Measurements from ENCODE around the gene FMO5.
"Not testable (repeated sequence)": the region's sequence is repeated elsewhere in the genome, so short reads cannot be mapped to it uniquely, and the experiment has no call there.

Gene FMO5

GRCh38 chr1:147209825-147210821 lies 15.0 kb downstream of the FMO5 start:
- in situ Hi-C loops (cut with MboI; ENCODE audit: low sequenced_read_pairs): no loop called here

- in situ Hi-C loops (cut with MboI; ENCODE audit: low sequenced_read_pairs): no loop called here
Measured at GRCh38 chr1:147208619-147209018, 16.5 kb downstream of the FMO5 start.

GRCh38 chr1:147207192-147207591 lies 17.9 kb downstream of the FMO5 start:
- in situ Hi-C loops (cut with MboI; ENCODE audit: low sequenced_read_pairs): no loop called here

- in situ Hi-C loops (cut with MboI; ENCODE audit: low sequenced_read_pairs): no loop called here
Measured at GRCh38 chr1:147204080-147204479, 21.1 kb downstream of the FMO5 start.

GRCh38 chr1:147202576-147202975 lies 22.6 kb downstream of the FMO5 start:
- in situ Hi-C loops (cut with MboI; ENCODE audit: low sequenced_read_pairs): no loop called here

GRCh38 chr1:147201786-147202185 lies 23.4 kb downstream of the FMO5 start:
- in situ Hi-C loops (cut with MboI; ENCODE audit: low sequenced_read_pairs): no loop called here

- in situ Hi-C loops (cut with MboI; ENCODE audit: low sequenced_read_pairs): no loop called here
Measured at GRCh38 chr1:147201276-147201675, 23.9 kb downstream of the FMO5 start.

GRCh38 chr1:147197324-147197723 lies 27.8 kb downstream of the FMO5 start:
- in situ Hi-C loops (cut with MboI; ENCODE audit: low sequenced_read_pairs): not testable (repeated sequence)

- in situ Hi-C loops (cut with MboI; ENCODE audit: low sequenced_read_pairs): no loop called here
Measured at GRCh38 chr1:147189514-147189913, 35.6 kb downstream of the FMO5 start.

- in situ Hi-C loops (cut with MboI; ENCODE audit: low sequenced_read_pairs): no loop called here
Measured at GRCh38 chr1:147185432-147185831, 39.7 kb downstream of the FMO5 start.

- in situ Hi-C loops (cut with MboI; ENCODE audit: low sequenced_read_pairs): loop anchor here (10.0 kb wide), 1 partner anchor 67 kb away; the partner anchor contains the start of gene CHD1L
Measured at GRCh38 chr1:147177611-147178380, 47.3 kb downstream of the FMO5 start.

- in situ Hi-C loops (cut with MboI; ENCODE audit: low sequenced_read_pairs): loop anchor here (10.0 kb wide), 1 partner anchor 72 kb away; the partner anchor contains the start of gene CHD1L
Measured at GRCh38 chr1:147172168-147173016, 52.7 kb downstream of the FMO5 start, which contains the start of gene PRKAB2. TSS of gene PRKAB2 (minus strand) at chr1:147172470. CDS start at chr1:147172144, 326 bp downstream.

GRCh38 chr1:147171399-147172167 lies 53.6 kb downstream of the FMO5 start:
- in situ Hi-C loops (cut with MboI; ENCODE audit: low sequenced_read_pairs): loop anchor here (10.0 kb wide), 1 partner anchor 73 kb away; the partner anchor contains the start of gene CHD1L

- in situ Hi-C loops (cut with MboI; ENCODE audit: low sequenced_read_pairs): loop anchor here (10.0 kb wide), 1 partner anchor 75 kb away; the partner anchor contains the start of gene CHD1L
Measured at GRCh38 chr1:147169840-147170674, 55.1 kb downstream of the FMO5 start.

- in situ Hi-C loops (cut with MboI; ENCODE audit: low sequenced_read_pairs): no loop called here
Measured at GRCh38 chr1:147169171-147169570, 56.0 kb downstream of the FMO5 start.

- in situ Hi-C loops (cut with MboI; ENCODE audit: low sequenced_read_pairs): no loop called here
Measured at GRCh38 chr1:147168626-147169058, 56.5 kb downstream of the FMO5 start.

- in situ Hi-C loops (cut with MboI; ENCODE audit: low sequenced_read_pairs): no loop called here
Measured at GRCh38 chr1:147167365-147167764, 57.8 kb downstream of the FMO5 start.

- in situ Hi-C loops (cut with MboI; ENCODE audit: low sequenced_read_pairs): no loop called here
Measured at GRCh38 chr1:147163019-147163418, 62.1 kb downstream of the FMO5 start.

- in situ Hi-C loops (cut with MboI; ENCODE audit: low sequenced_read_pairs): no loop called here
Measured at GRCh38 chr1:147162093-147162492, 63.0 kb downstream of the FMO5 start.
